Cardiac fibroblast (primary cell): ENCODE results near the gene CAMTA1.

Experiments
- DNase-seq, 2 donors: peaks; one replicate each; pipeline versions ENCODE4 v3.0.0 to v3.0.0-alpha.2; 2010; ENCODE audit warnings: low read depth in 2 of 2
- H3K4me3 ChIP-seq, 2 donors: replicated peaks in 1 of 2; 1 replicate in 1 of 2; 2 replicates in 1 of 2; pipeline ENCODE4 v1.5.1; 2011; ENCODE audit warnings: low read depth in 2 of 2, low read length in 2 of 2, mild to moderate bottlenecking in 2 of 2, moderate library complexity in 1 of 2
- TF ChIP-seq, protein P1 (sequence below): IDR thresholded peaks from one replicate; pipeline ENCODE4 v1.5.1; 2011; ENCODE audit warnings: low read depth, mild to moderate bottlenecking, low read length, inconsistent platforms

CAMTA1 gene

DNA sequence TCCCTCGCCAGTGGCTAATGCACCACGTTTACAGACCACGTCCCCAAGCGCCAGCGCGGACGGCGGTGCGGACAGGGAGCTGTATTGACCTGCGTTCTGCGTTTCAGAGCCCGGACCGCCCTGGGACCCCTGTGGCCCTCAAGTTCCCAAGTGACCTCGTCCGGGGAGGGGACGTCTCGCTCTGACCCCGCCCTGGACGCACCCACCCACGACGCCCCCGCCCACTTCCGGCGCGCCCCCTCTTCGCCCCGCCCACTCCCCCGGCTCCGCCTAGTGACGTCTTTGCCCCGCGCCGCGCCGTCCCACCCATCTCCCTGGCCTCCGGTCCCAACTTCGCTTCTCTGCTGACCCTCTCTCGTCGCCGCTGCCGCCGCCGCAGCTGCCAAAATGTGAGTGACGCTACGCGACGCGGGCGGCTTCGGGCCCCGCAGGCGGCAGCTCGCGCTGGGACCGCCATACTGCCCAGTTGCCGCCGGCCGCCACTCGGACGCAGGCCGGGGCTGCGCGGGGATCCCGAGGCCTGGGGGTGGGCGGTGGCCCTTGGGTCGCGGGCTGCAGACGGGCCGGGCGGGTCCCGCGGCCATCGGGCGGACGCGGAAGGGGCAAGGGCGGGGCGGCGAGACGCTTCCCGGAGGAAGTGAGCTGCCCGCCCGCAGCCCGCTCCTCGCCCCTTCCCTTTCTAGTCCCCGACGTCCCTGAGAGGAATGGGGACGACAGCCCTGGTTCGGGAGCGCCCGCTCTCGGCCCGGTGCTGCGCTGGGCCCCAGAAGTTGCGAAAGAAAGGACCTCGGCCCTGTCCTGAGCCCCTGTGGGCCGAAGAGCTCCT is 986.0 kb downstream of the CAMTA1 start, which contains the start of gene VAMP3:
Gene VAMP3, plus strand, starts transcription at position 300 of the 826 bp plus-strand sequence. Its CDS starts 88 bp downstream, at position 388.
- TF ChIP-seq, protein P1, sequence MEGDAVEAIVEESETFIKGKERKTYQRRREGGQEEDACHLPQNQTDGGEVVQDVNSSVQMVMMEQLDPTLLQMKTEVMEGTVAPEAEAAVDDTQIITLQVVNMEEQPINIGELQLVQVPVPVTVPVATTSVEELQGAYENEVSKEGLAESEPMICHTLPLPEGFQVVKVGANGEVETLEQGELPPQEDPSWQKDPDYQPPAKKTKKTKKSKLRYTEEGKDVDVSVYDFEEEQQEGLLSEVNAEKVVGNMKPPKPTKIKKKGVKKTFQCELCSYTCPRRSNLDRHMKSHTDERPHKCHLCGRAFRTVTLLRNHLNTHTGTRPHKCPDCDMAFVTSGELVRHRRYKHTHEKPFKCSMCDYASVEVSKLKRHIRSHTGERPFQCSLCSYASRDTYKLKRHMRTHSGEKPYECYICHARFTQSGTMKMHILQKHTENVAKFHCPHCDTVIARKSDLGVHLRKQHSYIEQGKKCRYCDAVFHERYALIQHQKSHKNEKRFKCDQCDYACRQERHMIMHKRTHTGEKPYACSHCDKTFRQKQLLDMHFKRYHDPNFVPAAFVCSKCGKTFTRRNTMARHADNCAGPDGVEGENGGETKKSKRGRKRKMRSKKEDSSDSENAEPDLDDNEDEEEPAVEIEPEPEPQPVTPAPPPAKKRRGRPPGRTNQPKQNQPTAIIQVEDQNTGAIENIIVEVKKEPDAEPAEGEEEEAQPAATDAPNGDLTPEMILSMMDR = no peak
- DNase-seq = peak; percentile 80 to 86
- H3K4me3 ChIP-seq = peak within 1 kb of the TSS; percentile 80 to 92

DNA sequence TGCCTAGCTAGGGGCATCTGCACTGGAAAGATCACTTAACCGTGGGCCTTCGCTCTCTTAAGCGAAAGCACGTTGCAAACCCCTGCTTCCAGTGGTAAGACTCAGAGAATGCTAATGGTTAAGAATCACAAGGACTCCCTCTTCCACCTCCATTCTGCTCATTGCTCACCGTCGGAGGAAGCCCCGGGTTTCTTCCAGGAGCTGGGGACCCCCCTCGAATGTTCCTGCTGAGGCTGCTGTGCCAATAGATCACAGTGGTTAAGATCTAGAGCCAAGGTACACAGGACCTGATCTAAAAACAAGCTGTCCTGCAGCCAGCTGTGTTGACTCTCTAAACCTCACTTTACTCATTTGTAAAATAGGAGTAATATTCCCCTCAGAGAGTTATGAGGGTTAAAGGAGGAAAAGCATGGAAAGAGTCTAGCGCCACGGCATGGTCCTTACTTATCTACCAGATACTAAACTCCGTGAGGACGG is 986.6 kb downstream of the CAMTA1 start:
- DNase-seq = peak; percentile 2 to 9
- H3K4me3 ChIP-seq = peak overlapping the region; percentile 80 to 92
- TF ChIP-seq, protein P1 = no peak

DNA sequence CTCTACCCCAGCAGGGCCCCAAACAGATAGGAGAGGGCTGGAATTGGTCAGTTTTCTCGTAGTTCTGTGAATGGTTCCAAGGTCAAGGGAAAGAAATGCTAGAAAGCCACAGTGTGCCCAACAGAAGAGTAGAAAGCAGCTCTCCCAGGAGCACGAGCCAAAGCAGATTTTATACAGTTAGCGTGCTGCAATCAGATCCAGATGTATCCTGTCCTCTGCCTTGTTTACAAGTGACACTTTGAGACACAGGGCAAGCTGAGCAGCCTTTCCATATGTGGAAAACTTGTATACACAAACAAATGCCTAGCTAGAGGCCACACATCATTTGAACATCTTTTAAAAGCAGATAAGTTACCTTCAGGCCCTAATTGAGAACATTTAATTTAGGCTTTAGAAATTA is 992.3 kb downstream of the CAMTA1 start:
- TF ChIP-seq, protein P1 = no peak
- DNase-seq = no peak
- no peak overlapping the region for H3K4me3 ChIP-seq

DNA sequence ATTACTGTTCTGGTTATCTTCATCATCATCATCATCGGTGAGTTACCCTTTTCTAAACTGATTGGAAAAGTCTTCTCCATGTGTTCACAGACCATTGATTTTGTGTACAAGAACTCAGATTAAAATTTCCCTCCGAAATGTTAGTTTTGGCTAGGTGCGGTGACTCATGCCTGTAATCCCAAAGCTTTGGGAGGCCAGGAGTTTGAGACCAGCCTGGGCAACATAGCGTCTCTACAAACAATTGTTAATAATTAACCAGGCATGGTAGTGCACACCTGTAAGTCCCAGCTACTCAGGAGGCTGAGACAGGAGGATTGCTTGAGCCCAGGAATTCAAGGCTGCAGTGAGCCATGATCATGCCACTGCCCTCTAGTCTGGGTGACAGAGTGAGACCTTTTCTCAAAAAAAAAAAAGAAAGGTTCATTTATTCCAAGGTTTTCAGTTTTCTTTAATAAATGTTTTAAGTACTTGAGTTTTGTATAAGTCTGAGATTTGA is 992.9 kb downstream of the CAMTA1 start:
- DNase-seq = no peak
- TF ChIP-seq, protein P1 = no peak
- H3K4me3 ChIP-seq = no peak overlapping the region

DNA sequence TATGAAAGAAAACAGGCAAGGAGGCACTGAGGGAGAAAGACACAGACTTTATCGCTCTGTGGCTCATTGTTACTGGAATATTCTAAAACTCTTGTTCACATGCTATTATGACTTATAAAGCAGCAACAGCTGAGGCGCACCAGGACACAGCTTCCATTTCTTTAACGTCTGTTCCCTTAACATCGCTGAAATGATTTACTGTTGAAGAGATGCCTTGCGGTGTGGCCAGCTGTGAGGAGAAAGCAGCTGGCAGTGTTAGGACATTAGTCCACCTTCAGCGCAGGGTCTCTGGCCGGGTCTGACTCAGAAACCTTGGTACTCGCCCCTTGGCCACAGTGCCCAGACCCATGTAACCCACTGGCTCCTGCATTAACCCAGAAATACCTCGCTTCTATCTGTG is 995.7 kb downstream of the CAMTA1 start:
- TF ChIP-seq, protein P1 = no peak
- no peak for DNase-seq
- H3K4me3 ChIP-seq = no peak overlapping the region

DNA sequence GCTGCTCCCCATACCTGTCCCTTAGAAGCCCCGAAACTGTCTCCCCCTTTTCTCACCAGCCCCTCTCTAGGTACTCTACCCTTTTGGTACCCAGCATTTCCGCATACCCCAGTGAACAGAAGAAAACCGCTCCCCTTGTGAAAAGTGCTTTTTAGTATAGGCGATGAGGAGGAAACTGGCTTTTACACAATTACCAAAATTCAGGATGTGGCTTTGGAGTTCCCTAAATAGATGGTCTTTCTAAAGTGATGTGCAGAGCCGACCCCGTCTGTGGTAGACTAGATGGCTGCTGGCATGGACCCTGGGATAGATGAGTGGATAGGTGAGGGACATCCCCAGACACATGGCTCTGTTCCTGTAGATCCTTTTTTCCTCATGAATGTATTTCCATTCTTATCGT is 996.2 kb downstream of the CAMTA1 start:
- DNase-seq = no peak
- TF ChIP-seq, protein P1 = no peak
- no peak overlapping the region for H3K4me3 ChIP-seq
